Transverse colon (tissue), 4 donors: ENCODE measurements around the gene EPB42. TPM values are rescaled to one million over a fixed set of nuclear protein-coding genes. Genes with fewer than 3 reads are reported as not detected.
A peak's percentile ranks its signal among the peaks of the same experiment; 100 is the strongest.

Source experiments
- DNase-seq: peaks from one replicate; pipeline ENCODE4 v3.0.0-alpha.2; 2019
- H3K27ac ChIP-seq, 4 donors: fragments of 200-600 bp; sonication (generic); 2 replicates each; pipeline ENCODE4 v1.5.1; 2016 to 2018; ENCODE audit warnings: inconsistent platforms in 4 of 4
- H3K27me3 ChIP-seq: fragments of 200-600 bp; sonication (generic); 2 replicates; pipeline ENCODE4 v1.5.1; 2017; ENCODE audit warnings: inconsistent platforms
- H3K36me3 ChIP-seq, 4 donors: fragments of 200-600 bp; sonication (generic); 2 replicates each; pipeline ENCODE4 v1.5.1; 2017 to 2019; ENCODE audit warnings: inconsistent platforms in 4 of 4
- H3K4me1 ChIP-seq, 4 donors: fragments of 200-600 bp; sonication (generic); 2 replicates each; pipeline ENCODE4 v1.5.1; 2017 to 2020; ENCODE audit warnings: inconsistent platforms in 4 of 4
- H3K4me3 ChIP-seq, 4 donors: fragments of 200-600 bp; sonication (generic); 1 replicate in 1 of 4; 2 replicates in 3 of 4; pipeline versions ENCODE4 v1.5.1 to v1.6.1; 2017 to 2019; ENCODE audit warnings: inconsistent platforms in 4 of 4
- H3K9me3 ChIP-seq, 2 donors: fragments of 200-600 bp; sonication (generic); 2 replicates each; pipeline ENCODE4 v1.5.1; 2017 to 2019; ENCODE audit warnings: inconsistent platforms in 2 of 2
- EP300 ChIP-seq: sonication (generic); formaldehyde crosslinking; IDR thresholded peaks from one replicate; pipeline ENCODE4 v1.6.1; 2017; ENCODE audit warnings: antibody characterized with exemption, low read depth
- POLR2A ChIP-seq: fragments of 450-650 bp; IDR thresholded peaks from one replicate; pipeline ENCODE4 v1.6.1; 2016; ENCODE audit warnings: antibody characterized with exemption, mild to moderate bottlenecking, moderate library complexity
- POLR2AphosphoS5 ChIP-seq, 3 donors: sonication (generic); formaldehyde crosslinking; IDR thresholded peaks; one replicate each; pipeline ENCODE4 v1.6.1; 2016; ENCODE audit warnings: antibody characterized with exemption in 3 of 3
- WGBS, 2 donors: methylation state at CpG; one replicate each; pipeline ENCODE4 v1.1.5; 2018; ENCODE audit warnings: low coverage in 1 of 2; 5-methylcytosine and 5-hydroxymethylcytosine counted together
- in situ Hi-C, 4 donors: fragments of 200-750 bp; cut with MboI; loops; one replicate each; pipeline versions ENCODE4 v1.15.0 to v1.15.1; 2017; ENCODE audit warnings: low sequenced_read_pairs in 3 of 4, low pct_ligation_motif_present in 1 of 4, low pct_unique_long_range_greater_than_20kb in 1 of 4
- intact Hi-C: fragments of 100-400 bp; cut with DNase I; formaldehyde crosslinking; loops from one replicate; pipeline ENCODE4 v1.15.1; 2023; ENCODE audit warnings: low total_unique reads
- total RNA-seq, 4 donors: library from RNA; depleted of rRNA; stranded (reverse); fragments of >200 nt; gene quantifications; one replicate each; pipeline ENCODE4 v1.1.0, GENCODE V29; 2016
- TF ChIP-seq, protein P1 (sequence below), 5 experiments: fragments of 200-600 bp in 3 of 5; fragments of 450-650 bp in 2 of 5; sonication (generic) in 3 of 5; IDR thresholded peaks; 1 replicate in 2 of 5; 2 replicates in 3 of 5; pipeline ENCODE4 v1.5.1; 2016 to 2017; ENCODE audit warnings: antibody characterized with exemption in 5 of 5, inconsistent platforms in 3 of 5, mild to moderate bottlenecking in 2 of 5, moderate library complexity in 1 of 5

EPB42 gene
- total RNA-seq, 4 donors from 2014 or later = not detected

DNA sequence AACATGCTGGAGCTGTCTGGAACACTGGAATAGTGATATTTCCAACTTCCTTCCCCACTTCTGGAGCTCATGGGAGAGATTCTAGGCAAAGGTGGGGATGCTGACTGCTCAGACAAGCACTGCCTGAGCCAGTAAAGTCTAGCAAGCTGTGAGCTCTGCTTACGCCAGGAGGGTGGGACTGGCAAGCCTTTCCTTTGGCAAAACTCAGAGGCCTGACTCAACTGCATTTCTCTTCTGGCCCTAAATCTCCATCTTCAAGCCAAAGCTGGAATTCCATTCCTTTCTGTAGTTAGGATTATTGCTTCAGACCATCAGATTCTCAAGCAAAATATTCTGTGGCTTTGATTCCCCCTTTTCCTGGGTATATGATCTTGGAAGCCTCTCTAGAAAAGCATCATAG, 20.3 kb upstream of the EPB42 start:
- 77% methylated on average over 1 of the region's 1 CpG; no CpG with 5 or more reads in 1 of the 2 donors for WGBS, 2 donors
- no peak overlapping the region for H3K27ac ChIP-seq

GRCh38 chr15:43239732-43240491, 19.1 kb upstream of the EPB42 start:
- Histone ChIP-seq H3K27me3 (no peaks in the 10 kb centered on the region), H3K9me3 (no peaks in the 10 kb centered on the region), H3K4me1 (no peaks in the 10 kb centered on the region), H3K36me3 (no peaks in the 10 kb centered on the region), H3K27ac (no peak overlapping the region), H3K4me3 (no peak overlapping the region)
- in situ Hi-C loops = no loop called here
- TF ChIP-seq POLR2AphosphoS5 (IDR thresholded peaks at IDR 0.05) = no peak
- WGBS, 2 donors = 82 to 83% methylated on average over 3 to 7 of the region's 7 CpGs
- no peak for DNase-seq
- intact Hi-C loops = no loop called here

More for the DNA sequence above, 20.3 kb upstream of the EPB42 start:
- Histone ChIP-seq H3K36me3 (no peaks in the 10 kb centered on the region), H3K4me3 (no peak overlapping the region), H3K27me3 (no peaks in the 10 kb centered on the region), H3K9me3 (no peaks in the 10 kb centered on the region), H3K4me1 (no peaks in the 10 kb centered on the region)
- peak; percentile 14 for DNase-seq
- in situ Hi-C loops = no loop called here
- no peak for TF ChIP-seq POLR2AphosphoS5 (IDR thresholded peaks at IDR 0.05)
- no peak for TF ChIP-seq EP300
- no peak for TF ChIP-seq POLR2A
- intact Hi-C loops = no loop called here

GRCh38 chr15:43238671-43239131, 17.9 kb upstream of the EPB42 start:
- intact Hi-C loops (no loop called here), in situ Hi-C loops (no loop called here)
- Histone ChIP-seq H3K4me3 (no peak overlapping the region), H3K36me3 (no peaks in the 10 kb centered on the region), H3K27me3 (no peaks in the 10 kb centered on the region), H3K27ac (no peak overlapping the region), H3K4me1 (no peaks in the 10 kb centered on the region), H3K9me3 (no peaks in the 10 kb centered on the region)
- TF ChIP-seq POLR2A (no peak), POLR2AphosphoS5 (IDR thresholded peaks at IDR 0.05) (no peak), EP300 (no peak)
- TF ChIP-seq, protein P1, sequence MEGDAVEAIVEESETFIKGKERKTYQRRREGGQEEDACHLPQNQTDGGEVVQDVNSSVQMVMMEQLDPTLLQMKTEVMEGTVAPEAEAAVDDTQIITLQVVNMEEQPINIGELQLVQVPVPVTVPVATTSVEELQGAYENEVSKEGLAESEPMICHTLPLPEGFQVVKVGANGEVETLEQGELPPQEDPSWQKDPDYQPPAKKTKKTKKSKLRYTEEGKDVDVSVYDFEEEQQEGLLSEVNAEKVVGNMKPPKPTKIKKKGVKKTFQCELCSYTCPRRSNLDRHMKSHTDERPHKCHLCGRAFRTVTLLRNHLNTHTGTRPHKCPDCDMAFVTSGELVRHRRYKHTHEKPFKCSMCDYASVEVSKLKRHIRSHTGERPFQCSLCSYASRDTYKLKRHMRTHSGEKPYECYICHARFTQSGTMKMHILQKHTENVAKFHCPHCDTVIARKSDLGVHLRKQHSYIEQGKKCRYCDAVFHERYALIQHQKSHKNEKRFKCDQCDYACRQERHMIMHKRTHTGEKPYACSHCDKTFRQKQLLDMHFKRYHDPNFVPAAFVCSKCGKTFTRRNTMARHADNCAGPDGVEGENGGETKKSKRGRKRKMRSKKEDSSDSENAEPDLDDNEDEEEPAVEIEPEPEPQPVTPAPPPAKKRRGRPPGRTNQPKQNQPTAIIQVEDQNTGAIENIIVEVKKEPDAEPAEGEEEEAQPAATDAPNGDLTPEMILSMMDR (IDR thresholded peaks at IDR 0.05) = no peak
- WGBS, 2 donors = 68 to 71% methylated on average over 4 to 10 of the region's 10 CpGs
- no peak for DNase-seq

- no peak for DNase-seq
- H3K4me3 ChIP-seq = no peak overlapping the region
- no peaks in the 10 kb centered on the region for H3K27me3 ChIP-seq
- H3K9me3 ChIP-seq = no peaks in the 10 kb centered on the region
- no peak overlapping the region for H3K27ac ChIP-seq
- in situ Hi-C loops = no loop called here
- no peaks in the 10 kb centered on the region for H3K4me1 ChIP-seq
- intact Hi-C loops = no loop called here
- 76% methylated on average over 9 of the region's 9 CpGs; no CpG with 5 or more reads in 1 of the 2 donors for WGBS, 2 donors
- H3K36me3 ChIP-seq = no peaks in the 10 kb centered on the region
- TF ChIP-seq EP300 (no peak), POLR2AphosphoS5 (IDR thresholded peaks at IDR 0.05) (no peak), POLR2A (no peak)
- TF ChIP-seq, protein P1 (IDR thresholded peaks at IDR 0.05) = no peak
Measured at GRCh38 chr15:43237842-43238470, 17.1 kb upstream of the EPB42 start.

DNA sequence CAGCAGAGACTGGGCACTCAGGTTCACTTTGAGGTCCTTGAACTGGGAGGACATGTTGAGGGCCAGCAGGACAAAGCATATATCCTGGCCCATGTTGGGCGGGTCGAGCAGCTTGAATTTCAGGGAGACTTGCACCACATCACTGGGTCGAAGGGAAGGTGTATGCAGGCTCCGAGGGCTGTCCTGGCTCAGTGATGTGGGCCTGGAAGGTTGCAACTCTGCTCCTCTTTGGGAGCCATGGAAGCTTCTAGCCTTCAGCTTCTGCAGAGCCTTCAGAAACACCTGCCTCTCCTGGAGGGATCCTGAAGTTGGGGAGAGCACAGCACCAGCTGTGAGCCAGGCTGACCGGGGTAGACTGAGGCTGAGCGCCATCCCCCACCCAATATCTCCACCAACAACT, 14.7 kb upstream of the EPB42 start:
- in situ Hi-C loops = no loop called here
- no peak for DNase-seq
- intact Hi-C loops = no loop called here
- TF ChIP-seq EP300 = no peak
- TF ChIP-seq, protein P1 (IDR thresholded peaks at IDR 0.05) = no peak
- TF ChIP-seq POLR2AphosphoS5 (IDR thresholded peaks at IDR 0.05) = no peak
- no peak for TF ChIP-seq POLR2A
- Histone ChIP-seq H3K4me3 (no peak overlapping the region), H3K36me3 (no peaks in the 10 kb centered on the region), H3K9me3 (no peaks in the 10 kb centered on the region), H3K27ac (no peak overlapping the region), H3K4me1 (no peaks in the 10 kb centered on the region), H3K27me3 (no peaks in the 10 kb centered on the region)
- 82% methylated on average over 6 of the region's 6 CpGs; no CpG with 5 or more reads in 1 of the 2 donors for WGBS, 2 donors
